Epithelial cell of proximal tubule (primary cell): Measurements from ENCODE around the gene NT5DC2. TPM values are rescaled to one million over a fixed set of nuclear protein-coding genes. Genes with fewer than 3 reads are reported as not detected.

ENCODE experiments used
- DNase-seq: peaks from one replicate; pipeline ENCODE4 v3.0.0-alpha.2; 2011; ENCODE audit warnings: low read depth
- H3K4me3 ChIP-seq: 2 replicates; pipeline ENCODE4 v1.5.1; 2011; ENCODE audit warnings: low read depth, mild to moderate bottlenecking, low read length
- CTCF ChIP-seq: conservative IDR thresholded peaks from 2 replicates; pipeline ENCODE4 v1.5.1; 2012; ENCODE audit warnings: low read depth, mild to moderate bottlenecking, low read length
- total RNA-seq: library from RNA; depleted of rRNA; stranded (reverse); fragments of >200 nt; gene quantifications from 2 replicates; pipeline ENCODE4 v1.2.3, GENCODE V29; 2015

NT5DC2 gene
- total RNA-seq, 1 donor from 2014 or later: 144 TPM

- TF ChIP-seq CTCF: no peak
- DNase-seq: no peak
- H3K4me3 ChIP-seq: no peak overlapping the region
Observed at GRCh38 chr3:52551118-52551517, 17.5 kb upstream of the NT5DC2 start.

- no peak for TF ChIP-seq CTCF
- H3K4me3 ChIP-seq: no peak overlapping the region
- DNase-seq: no peak
Observed at GRCh38 chr3:52547143-52547542, 13.5 kb upstream of the NT5DC2 start.

- DNase-seq: no peak
- TF ChIP-seq CTCF: no peak
- H3K4me3 ChIP-seq: no peak overlapping the region
Observed at GRCh38 chr3:52546111-52546901, 12.6 kb upstream of the NT5DC2 start.

GRCh38 chr3:52544937-52545336, 11.3 kb upstream of the NT5DC2 start:
- no peak overlapping the region for H3K4me3 ChIP-seq
- TF ChIP-seq CTCF: no peak
- no peak for DNase-seq

- no peak for TF ChIP-seq CTCF
- no peak overlapping the region for H3K4me3 ChIP-seq
- no peak for DNase-seq
Observed at GRCh38 chr3:52541050-52541449, 7.4 kb upstream of the NT5DC2 start.

GRCh38 chr3:52539010-52539653, 5.5 kb upstream of the NT5DC2 start:
- no peak for TF ChIP-seq CTCF
- no peak for DNase-seq
- H3K4me3 ChIP-seq: no peak overlapping the region
